NT2/D1 (cell line): ENCODE measurements around the gene VWA8.

Experiments
- SUZ12 ChIP-seq: IDR thresholded peaks from 2 replicates; pipeline ENCODE4 v1.6.1; 2011; ENCODE audit not compliant: insufficient read length, insufficient read depth; ENCODE audit errors: extremely low read depth
- YY1 ChIP-seq: IDR thresholded peaks from 2 replicates; pipeline ENCODE4 v1.6.1; 2011; ENCODE audit not compliant: insufficient read length, insufficient read depth

- TF ChIP-seq SUZ12 (no peak), YY1 (no peak)
These were observed 395.7 kb downstream of the VWA8 start for GRCh38 chr13:41565216-41565615.
